GM19468 (cell line): ENCODE data around the gene CAPN12.

Experiments used
- ATAC-seq: cut with Tn5 transposase; IDR thresholded peaks from one replicate; pipeline ENCODE4 v1.9.1; 2021; ENCODE audit warnings: mild to moderate bottlenecking, moderate library complexity, moderate number of reproducible peaks; ENCODE audit not compliant: unreplicated experiment; ENCODE audit errors: extremely low read depth

CAPN12 gene

GRCh38 chr19:38684078-38684861, 60.0 kb downstream of the CAPN12 start:
- ATAC-seq: no peak

DNA sequence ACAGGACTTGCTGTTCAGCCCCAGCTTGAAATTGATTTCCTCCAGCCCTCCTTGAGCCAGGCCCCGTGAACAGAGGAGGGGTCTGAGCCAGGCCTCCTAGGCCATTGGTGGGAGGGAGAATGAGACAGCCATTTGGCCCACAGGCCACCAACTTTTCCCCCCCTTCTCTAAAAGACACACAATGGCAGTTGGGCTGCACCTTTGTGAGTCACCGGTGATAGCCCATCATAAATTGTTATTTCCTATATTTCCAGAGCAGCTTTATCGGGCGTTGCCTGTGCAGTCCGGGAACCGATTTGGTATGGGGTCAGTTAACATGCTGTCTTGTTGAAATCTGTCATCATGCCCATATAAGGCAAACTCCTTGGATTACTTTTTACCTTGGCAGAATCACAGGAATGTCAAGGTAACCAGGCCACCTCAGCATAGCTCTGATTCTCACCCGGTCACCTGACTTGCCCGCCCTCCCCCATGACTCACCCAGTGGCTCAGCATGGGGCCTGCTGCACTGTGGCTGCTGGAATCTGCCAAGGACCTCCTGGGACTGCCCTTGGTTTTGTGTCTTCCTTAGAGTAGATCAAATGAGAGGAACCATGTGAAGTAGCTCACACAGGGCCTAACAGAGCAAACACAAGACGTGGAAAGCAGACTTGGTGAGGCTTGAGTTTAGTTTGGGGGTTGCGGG, 60.7 kb downstream of the CAPN12 start:
- ATAC-seq: no peak

DNA sequence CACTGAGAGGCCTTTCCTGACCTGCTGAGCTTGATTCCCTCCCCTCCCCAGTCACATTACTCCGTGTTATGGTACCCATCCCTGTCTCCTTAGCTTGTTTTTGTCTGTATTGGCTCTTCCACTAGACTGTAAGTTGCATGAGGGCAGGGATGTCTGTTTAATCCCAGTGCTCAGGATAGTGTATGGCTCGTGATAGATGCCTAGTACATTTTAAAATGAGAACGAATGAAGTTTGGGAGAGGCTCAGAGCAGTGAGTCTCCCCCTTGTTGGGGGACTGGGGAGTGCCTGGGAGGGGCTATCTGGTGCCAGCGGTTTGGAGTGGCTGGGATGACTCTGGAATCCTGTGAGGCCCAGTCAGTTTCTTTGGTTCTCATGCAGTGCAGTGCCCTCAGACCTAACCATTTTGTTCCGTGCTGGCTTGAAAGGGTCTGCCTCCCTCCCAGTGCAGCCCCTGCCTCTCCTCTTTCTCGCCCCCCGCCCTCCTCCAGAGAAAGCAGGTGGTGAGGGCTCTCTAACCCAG, 61.3 kb downstream of the CAPN12 start:
- no peak for ATAC-seq

- no peak for ATAC-seq
Measured at GRCh38 chr19:38682195-38682867, 61.9 kb downstream of the CAPN12 start.
